Measurements from ENCODE around the gene CEP170B.
"Not testable (repeated sequence)": the region's sequence is repeated elsewhere in the genome, so short reads cannot be mapped to it uniquely, and the experiment has no call there.

The CEP170B gene

GRCh38 chr14:104938960-104939359 lies 73.9 kb downstream of the CEP170B start:
- no peak for TF ChIP-seq CTCF (IDR thresholded peaks at IDR 0.05; ENCODE audit: borderline replicate concordance, insufficient read depth, low read depth, low read length)
- no peak overlapping the region for H3K4me3 ChIP-seq (ENCODE audit: low read depth, low read length)

DNA sequence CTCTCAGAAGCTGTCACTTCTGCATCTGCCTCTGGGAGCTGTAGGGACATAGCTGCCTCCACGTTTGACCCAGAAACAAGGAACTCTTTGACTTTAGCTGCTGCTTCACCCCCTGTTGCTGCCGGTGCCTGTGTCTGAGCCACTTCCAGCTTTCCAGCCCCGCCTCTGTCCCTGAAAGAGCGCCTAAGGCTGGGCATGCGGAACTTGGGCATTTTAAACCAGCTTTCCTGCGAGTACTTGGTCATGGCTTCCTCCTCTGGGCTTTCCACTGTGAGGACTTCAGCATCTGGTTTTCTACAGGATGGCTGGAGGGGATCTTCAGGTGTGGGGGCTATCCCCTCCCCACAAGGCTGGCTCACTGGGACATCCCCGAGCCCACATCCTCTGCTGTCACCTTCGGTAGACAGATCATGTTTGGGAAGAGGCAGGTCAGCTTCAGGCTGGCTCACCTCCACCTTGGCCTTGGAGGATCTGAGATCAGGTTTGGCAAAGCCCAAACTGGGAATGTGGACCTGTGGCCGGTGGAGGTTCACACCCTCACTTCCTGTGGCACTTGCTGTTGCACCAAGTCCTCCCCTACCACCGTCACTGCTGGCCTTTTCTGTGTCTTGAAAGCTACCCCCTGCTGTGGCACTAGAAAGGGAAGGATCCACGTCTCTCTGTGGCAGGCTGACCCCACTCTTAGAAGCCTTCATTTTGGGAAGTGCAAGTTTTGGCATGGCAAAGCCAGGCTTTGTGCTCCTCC lies 74.8 kb downstream of the CEP170B start:
- no peak overlapping the region for H3K4me3 ChIP-seq (ENCODE audit: low read depth, low read length)
- no peak for TF ChIP-seq CTCF (IDR thresholded peaks at IDR 0.05; ENCODE audit: borderline replicate concordance, insufficient read depth, low read depth, low read length)

DNA sequence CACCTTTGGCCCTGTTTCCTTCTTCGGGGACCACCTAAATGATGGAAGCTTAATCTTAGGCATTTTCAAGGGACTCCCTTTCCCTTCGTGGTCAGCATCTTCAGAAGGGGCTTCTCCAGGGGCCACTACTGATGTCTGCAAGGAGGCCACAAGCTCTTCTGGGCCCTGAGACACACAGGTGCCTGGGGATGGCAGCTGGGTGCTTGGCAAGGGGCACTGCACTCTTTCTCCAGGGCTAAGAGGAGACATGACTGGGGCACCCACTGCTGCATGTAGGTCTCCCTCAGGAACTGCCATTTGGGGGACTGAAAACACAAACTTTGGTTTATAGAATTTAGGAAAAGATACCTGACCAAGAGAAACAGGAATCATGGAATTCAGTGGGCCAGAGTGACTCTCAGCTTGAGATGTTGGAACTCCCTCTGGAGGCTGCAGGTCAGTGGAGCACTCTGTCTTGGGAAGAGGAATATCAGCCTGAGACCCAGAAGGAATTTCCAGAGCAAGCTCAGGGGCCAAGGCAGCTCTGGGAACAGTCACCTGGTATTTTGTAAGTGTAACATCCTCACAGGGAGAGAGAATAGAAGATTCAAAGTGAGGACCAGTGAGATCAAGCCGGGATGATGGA lies 75.6 kb downstream of the CEP170B start:
- no peak for TF ChIP-seq CTCF (IDR thresholded peaks at IDR 0.05; ENCODE audit: borderline replicate concordance, insufficient read depth, low read depth, low read length)
- no peak overlapping the region for H3K4me3 ChIP-seq (ENCODE audit: low read depth, low read length)

- H3K4me3 ChIP-seq (ENCODE audit: low read depth, low read length): no peak overlapping the region
- no peak for TF ChIP-seq CTCF (IDR thresholded peaks at IDR 0.05; ENCODE audit: borderline replicate concordance, insufficient read depth, low read depth, low read length)
Observed at GRCh38 chr14:104941508-104942365, 76.7 kb downstream of the CEP170B start.

DNA sequence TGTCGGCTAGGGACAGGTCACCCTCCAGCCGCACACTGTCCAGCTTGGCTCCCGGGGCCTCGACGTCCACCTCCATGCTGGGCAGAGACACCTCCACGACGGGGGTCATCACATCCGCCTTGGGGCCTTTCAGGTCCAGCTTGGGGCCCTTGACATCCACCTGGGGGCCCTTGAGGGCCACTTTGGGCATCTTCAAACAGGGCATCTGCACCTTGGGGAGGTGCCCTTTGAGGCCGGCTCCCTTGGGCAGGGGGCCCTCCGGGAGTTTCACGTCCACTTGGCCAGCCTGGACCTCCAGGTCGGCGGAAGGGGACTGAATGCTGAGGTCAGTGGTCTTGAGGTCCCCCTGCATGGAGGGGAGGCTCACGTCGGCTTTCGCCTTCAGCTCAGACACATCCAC lies 77.5 kb downstream of the CEP170B start:
- no peak overlapping the region for H3K4me3 ChIP-seq (ENCODE audit: low read depth, low read length)
- TF ChIP-seq CTCF (IDR thresholded peaks at IDR 0.05; ENCODE audit: borderline replicate concordance, insufficient read depth, low read depth, low read length): no peak

- H3K4me3 ChIP-seq (ENCODE audit: low read depth, low read length): not testable (repeated sequence)
Observed at GRCh38 chr14:104943216-104944015, 78.3 kb downstream of the CEP170B start.

GRCh38 chr14:104944016-104944308 lies 78.9 kb downstream of the CEP170B start:
- not testable (repeated sequence) for H3K4me3 ChIP-seq (ENCODE audit: low read depth, low read length)

GRCh38 chr14:104944436-104945205 lies 79.6 kb downstream of the CEP170B start:
- H3K4me3 ChIP-seq (ENCODE audit: low read depth, low read length): not testable (repeated sequence)

GRCh38 chr14:104945266-104945665 lies 80.2 kb downstream of the CEP170B start:
- H3K4me3 ChIP-seq (ENCODE audit: low read depth, low read length): not testable (repeated sequence)
